Measurements from ENCODE around the gene MRPS16. TPM values are rescaled to one million over a fixed set of nuclear protein-coding genes. Genes with fewer than 3 reads are reported as not detected.

The MRPS16 gene
- total RNA-seq, 2 donors from 2014 or later, result 47.0 to 51.9 TPM

GRCh38 chr10:73264423-73264822 is 12.0 kb upstream of the MRPS16 start:
- Histone ChIP-seq H3K27ac (no peak overlapping the region), H3K9me3 (no peaks in the 10 kb centered on the region), H3K36me3 (no peaks in the 10 kb centered on the region), H3K27me3 (replicated peaks; ENCODE audit: insufficient read depth) (no peaks in the 10 kb centered on the region), H3K4me1 (replicated peaks) (no peaks in the 10 kb centered on the region), H3K4me3 (no peak overlapping the region)
- 90% methylated on average over 2 of the region's 2 CpGs for WGBS
- intact Hi-C loops (cut with DNase I), result no loop called here
- no peak for DNase-seq (ENCODE audit: low spot score)
- no peak for TF ChIP-seq CTCF (IDR thresholded peaks at IDR 0.05)
- TF ChIP-seq POLR2AphosphoS5 (IDR thresholded peaks at IDR 0.05), result no peak
- TF ChIP-seq POLR2A (IDR thresholded peaks at IDR 0.05), result no peak

- Histone ChIP-seq H3K27ac (no peak overlapping the region), H3K36me3 (no peaks in the 10 kb centered on the region), H3K4me3 (no peak overlapping the region), H3K27me3 (replicated peaks; ENCODE audit: insufficient read depth) (no peaks in the 10 kb centered on the region), H3K9me3 (no peaks in the 10 kb centered on the region), H3K4me1 (replicated peaks) (no peaks in the 10 kb centered on the region)
- WGBS, result 35% methylated on average over 1 of the region's 1 CpG
- intact Hi-C loops (cut with DNase I), result no loop called here
- TF ChIP-seq CTCF (IDR thresholded peaks at IDR 0.05) (peak in 3 of 4 experiments; percentile 20 to 51 (median 31)), POLR2AphosphoS5 (IDR thresholded peaks at IDR 0.05) (no peak), POLR2A (IDR thresholded peaks at IDR 0.05) (no peak)
- no peak for DNase-seq (ENCODE audit: low spot score)
Observed at GRCh38 chr10:73263693-73264347, 11.4 kb upstream of the MRPS16 start.

GRCh38 chr10:73262880-73263555 is 10.6 kb upstream of the MRPS16 start:
- H3K27me3 ChIP-seq (replicated peaks; ENCODE audit: insufficient read depth), result no peaks in the 10 kb centered on the region
- no peak for DNase-seq (ENCODE audit: low spot score)
- 58% methylated on average over 5 of the region's 5 CpGs for WGBS
- TF ChIP-seq POLR2A (IDR thresholded peaks at IDR 0.05) (no peak), POLR2AphosphoS5 (IDR thresholded peaks at IDR 0.05) (no peak), CTCF (IDR thresholded peaks at IDR 0.05) (no peak)
- intact Hi-C loops (cut with DNase I), result no loop called here
- H3K4me1 ChIP-seq (replicated peaks), result no peaks in the 10 kb centered on the region
- no peaks in the 10 kb centered on the region for H3K36me3 ChIP-seq
- H3K9me3 ChIP-seq, result no peaks in the 10 kb centered on the region
- H3K27ac ChIP-seq, result no peak overlapping the region
- H3K4me3 ChIP-seq, result no peak overlapping the region

- TF ChIP-seq CTCF (IDR thresholded peaks at IDR 0.05) (no peak), POLR2A (IDR thresholded peaks at IDR 0.05) (no peak), POLR2AphosphoS5 (IDR thresholded peaks at IDR 0.05) (no peak)
- WGBS, result 61% methylated on average over 4 of the region's 4 CpGs
- H3K4me3 ChIP-seq, result no peak overlapping the region
- no peaks in the 10 kb centered on the region for H3K36me3 ChIP-seq
- no peaks in the 10 kb centered on the region for H3K4me1 ChIP-seq (replicated peaks)
- no peak for DNase-seq (ENCODE audit: low spot score)
- no peaks in the 10 kb centered on the region for H3K9me3 ChIP-seq
- H3K27ac ChIP-seq, result no peak overlapping the region
- intact Hi-C loops (cut with DNase I), result no loop called here
- H3K27me3 ChIP-seq (replicated peaks; ENCODE audit: insufficient read depth), result no peaks in the 10 kb centered on the region
Observed at GRCh38 chr10:73262105-73262730, 9.8 kb upstream of the MRPS16 start.

Measured in prostate gland (tissue), 2 donors.